Tibial nerve (tissue), 4 donors: ENCODE measurements around the gene STAMBPL1. TPM values are rescaled to one million over a fixed set of nuclear protein-coding genes. Genes with fewer than 3 reads are reported as not detected.

Experiments
- DNase-seq, 2 donors: peaks; one replicate each; pipeline ENCODE4 v3.0.0-alpha.2; 2019; ENCODE audit warnings: low spot score in 2 of 2
- H3K27ac ChIP-seq, 4 donors: fragments of 200-600 bp; sonication (generic) in 3 of 4; one replicate each; pipeline ENCODE4 v1.5.1; 2017 to 2019; ENCODE audit warnings: mild to moderate bottlenecking in 1 of 4
- H3K27me3 ChIP-seq, 2 donors: fragments of 200-600 bp; sonication (generic) in 1 of 2; one replicate each; pipeline versions ENCODE4 v1.5.1 to v1.6.0; 2017 to 2019
- H3K36me3 ChIP-seq, 3 donors: fragments of 200-600 bp; sonication (generic); one replicate each; pipeline ENCODE4 v1.5.1; 2018 to 2019
- H3K4me1 ChIP-seq, 4 donors: fragments of 200-600 bp; sonication (generic) in 3 of 4; one replicate each; pipeline ENCODE4 v1.5.1; 2017 to 2019
- H3K4me3 ChIP-seq, 4 donors: fragments of 200-600 bp; sonication (generic) in 3 of 4; one replicate each; pipeline ENCODE4 v1.5.1; 2017 to 2019; ENCODE audit warnings: mild to moderate bottlenecking in 1 of 4, moderate library complexity in 1 of 4
- H3K9me3 ChIP-seq, 4 donors: fragments of 200-600 bp; sonication (generic) in 3 of 4; one replicate each; pipeline ENCODE4 v1.5.1; 2017 to 2019
- EP300 ChIP-seq, 2 donors: sonication (generic); formaldehyde crosslinking; IDR thresholded peaks; one replicate each; pipeline ENCODE4 v1.6.1; 2017; ENCODE audit warnings: antibody characterized with exemption in 2 of 2, mild to moderate bottlenecking in 1 of 2
- POLR2A ChIP-seq, 2 donors: fragments of 450-650 bp; IDR thresholded peaks; one replicate each; pipeline ENCODE4 v1.6.1; 2017; ENCODE audit warnings: antibody characterized with exemption in 2 of 2, mild to moderate bottlenecking in 2 of 2, moderate library complexity in 2 of 2
- WGBS, 2 donors: methylation state at CpG; one replicate each; pipeline ENCODE4 v1.1.5; 2018; 5-methylcytosine and 5-hydroxymethylcytosine counted together
- total RNA-seq, 4 donors: library from RNA; depleted of rRNA; stranded (reverse); fragments of >200 nt; gene quantifications; one replicate each; pipeline ENCODE4 v1.1.0, GENCODE V29; 2016
- TF ChIP-seq, protein P1 (sequence below), 5 experiments: fragments of 200-600 bp in 3 of 5; fragments of 450-650 bp in 2 of 5; sonication (generic) in 3 of 5; IDR thresholded peaks; one replicate each; pipeline ENCODE4 v1.5.1; 2016 to 2019; ENCODE audit warnings: antibody characterized with exemption in 5 of 5, mild to moderate bottlenecking in 3 of 5, moderate library complexity in 2 of 5

The STAMBPL1 gene
- total RNA-seq, 4 donors from 2014 or later = 14.2 to 34.5 (median 25.5) TPM

DNA sequence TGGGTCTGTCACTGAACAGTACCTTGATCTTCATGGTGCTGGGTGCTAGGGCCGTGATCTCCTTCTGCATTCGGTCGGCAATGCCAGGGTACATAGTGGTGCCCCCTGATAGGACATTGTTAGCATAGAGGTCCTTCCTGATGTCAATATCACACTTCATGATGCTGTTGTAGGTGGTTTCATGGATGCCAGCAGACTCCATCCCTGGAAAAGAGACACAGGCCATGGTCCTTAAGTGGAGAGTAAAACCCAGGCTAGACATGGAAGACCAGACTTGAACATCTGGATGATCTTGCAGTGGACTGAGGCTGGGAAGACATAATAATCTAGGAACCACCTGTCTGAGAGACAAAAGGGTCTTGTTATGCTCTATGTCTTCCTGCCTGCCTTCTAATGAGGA lies 58.0 kb downstream of the STAMBPL1 start:
- Histone ChIP-seq H3K9me3 (no peaks in the 10 kb centered on the region), H3K27ac (no peak overlapping the region), H3K4me1 (peaks cover 0 to 14% (median 4%) of the 10 kb centered on the region in 4 donors), H3K36me3 (peaks cover 0 to 42% (median 0%) of the 10 kb centered on the region in 3 donors), H3K4me3 (no peak overlapping the region), H3K27me3 (no peaks in the 10 kb centered on the region)
- DNase-seq = no peak
- TF ChIP-seq EP300 (IDR thresholded peaks at IDR 0.05) (no peak), POLR2A (IDR thresholded peaks at IDR 0.05) (no peak)
- TF ChIP-seq, protein P1, sequence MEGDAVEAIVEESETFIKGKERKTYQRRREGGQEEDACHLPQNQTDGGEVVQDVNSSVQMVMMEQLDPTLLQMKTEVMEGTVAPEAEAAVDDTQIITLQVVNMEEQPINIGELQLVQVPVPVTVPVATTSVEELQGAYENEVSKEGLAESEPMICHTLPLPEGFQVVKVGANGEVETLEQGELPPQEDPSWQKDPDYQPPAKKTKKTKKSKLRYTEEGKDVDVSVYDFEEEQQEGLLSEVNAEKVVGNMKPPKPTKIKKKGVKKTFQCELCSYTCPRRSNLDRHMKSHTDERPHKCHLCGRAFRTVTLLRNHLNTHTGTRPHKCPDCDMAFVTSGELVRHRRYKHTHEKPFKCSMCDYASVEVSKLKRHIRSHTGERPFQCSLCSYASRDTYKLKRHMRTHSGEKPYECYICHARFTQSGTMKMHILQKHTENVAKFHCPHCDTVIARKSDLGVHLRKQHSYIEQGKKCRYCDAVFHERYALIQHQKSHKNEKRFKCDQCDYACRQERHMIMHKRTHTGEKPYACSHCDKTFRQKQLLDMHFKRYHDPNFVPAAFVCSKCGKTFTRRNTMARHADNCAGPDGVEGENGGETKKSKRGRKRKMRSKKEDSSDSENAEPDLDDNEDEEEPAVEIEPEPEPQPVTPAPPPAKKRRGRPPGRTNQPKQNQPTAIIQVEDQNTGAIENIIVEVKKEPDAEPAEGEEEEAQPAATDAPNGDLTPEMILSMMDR (IDR thresholded peaks at IDR 0.05) = no peak
- 82 to 93% methylated on average over 3 of the region's 3 CpGs for WGBS, 2 donors

DNA sequence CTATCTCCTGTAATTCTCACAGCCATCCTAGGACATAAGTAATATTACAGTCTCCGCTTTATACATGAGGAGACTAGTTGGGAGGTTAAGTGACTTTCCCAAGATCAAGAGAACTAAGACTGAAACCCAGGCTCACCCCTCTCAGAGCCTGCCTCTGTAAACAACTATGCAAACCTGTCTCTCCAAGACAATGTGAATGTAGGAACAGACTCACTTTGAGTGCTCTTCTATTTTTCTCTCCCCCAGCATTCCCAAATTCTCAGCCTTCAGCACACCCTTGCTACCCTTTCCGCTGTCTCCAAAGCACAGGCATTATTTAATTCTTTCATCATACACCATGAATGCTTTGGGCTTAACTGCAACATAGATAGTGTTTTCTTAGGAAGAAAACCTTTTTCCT lies 58.9 kb downstream of the STAMBPL1 start:
- DNase-seq = no peak
- Histone ChIP-seq H3K36me3 (peaks cover 0 to 42% (median 0%) of the 10 kb centered on the region in 3 donors), H3K27ac (no peak overlapping the region), H3K9me3 (no peaks in the 10 kb centered on the region), H3K4me1 (peaks cover 0 to 14% (median 4%) of the 10 kb centered on the region in 4 donors), H3K4me3 (no peak overlapping the region), H3K27me3 (no peaks in the 10 kb centered on the region)
- TF ChIP-seq POLR2A (IDR thresholded peaks at IDR 0.05) (no peak), EP300 (IDR thresholded peaks at IDR 0.05) (no peak)
- TF ChIP-seq, protein P1 (IDR thresholded peaks at IDR 0.05) = no peak
- 92 to 99% methylated on average over 2 of the region's 2 CpGs for WGBS, 2 donors

DNA sequence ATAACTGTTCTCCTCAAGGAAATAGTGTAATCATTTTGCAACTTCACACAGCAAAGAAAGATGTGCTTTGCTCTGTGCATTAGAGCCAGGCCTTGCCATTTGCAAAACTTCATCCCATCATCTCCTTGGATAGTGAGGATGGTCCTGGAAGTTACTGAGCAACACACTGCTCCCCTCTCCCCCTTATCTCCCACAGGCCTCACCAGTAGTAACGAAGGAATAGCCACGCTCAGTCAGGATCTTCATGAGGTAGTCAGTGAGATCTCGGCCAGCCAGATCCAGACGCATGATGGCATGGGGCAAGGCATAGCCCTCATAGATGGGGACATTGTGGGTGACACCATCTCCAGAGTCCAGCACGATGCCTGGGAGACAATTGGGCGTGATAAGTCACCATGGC lies 61.0 kb downstream of the STAMBPL1 start:
- Histone ChIP-seq H3K27ac (no peak overlapping the region), H3K9me3 (no peaks in the 10 kb centered on the region), H3K36me3 (peaks cover 0 to 42% (median 0%) of the 10 kb centered on the region in 3 donors), H3K27me3 (no peaks in the 10 kb centered on the region), H3K4me1 (peaks cover 0 to 4% (median 2%) of the 10 kb centered on the region in 4 donors), H3K4me3 (no peak overlapping the region)
- no peak for TF ChIP-seq POLR2A (IDR thresholded peaks at IDR 0.05)
- TF ChIP-seq, protein P1 (IDR thresholded peaks at IDR 0.05) = no peak
- TF ChIP-seq EP300 (IDR thresholded peaks at IDR 0.05) = no peak
- WGBS, 2 donors = 77 to 91% methylated on average over 6 of the region's 6 CpGs
- DNase-seq = no peak

DNA sequence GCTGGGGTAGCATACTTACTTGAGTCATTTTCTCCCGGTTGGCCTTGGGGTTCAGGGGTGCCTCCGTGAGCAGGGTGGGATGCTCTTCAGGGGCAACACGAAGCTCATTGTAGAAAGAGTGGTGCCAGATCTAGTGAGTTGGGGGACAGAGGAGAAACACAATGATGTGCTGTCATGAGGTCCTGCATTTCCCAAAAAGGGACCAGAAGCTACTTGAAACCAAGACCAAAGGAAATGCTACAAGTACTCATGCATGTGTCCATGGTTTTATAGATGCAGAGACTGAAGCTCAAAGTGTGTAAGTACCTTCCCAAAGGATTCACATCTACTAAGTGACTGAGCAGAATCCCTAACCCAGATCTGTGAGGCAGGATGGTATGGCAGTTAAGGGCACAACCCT lies 63.7 kb downstream of the STAMBPL1 start:
- H3K27me3 ChIP-seq = no peaks in the 10 kb centered on the region
- DNase-seq = no peak
- no peak overlapping the region for H3K27ac ChIP-seq
- H3K4me1 ChIP-seq = peaks cover 0 to 4% (median 0%) of the 10 kb centered on the region in 4 donors
- peaks cover 0 to 33% (median 0%) of the 10 kb centered on the region in 3 donors for H3K36me3 ChIP-seq
- 79 to 84% methylated on average over 3 of the region's 3 CpGs for WGBS, 2 donors
- no peak for TF ChIP-seq POLR2A (IDR thresholded peaks at IDR 0.05)
- TF ChIP-seq, protein P1 (IDR thresholded peaks at IDR 0.05) = no peak
- TF ChIP-seq EP300 (IDR thresholded peaks at IDR 0.05) = no peak
- no peak overlapping the region for H3K4me3 ChIP-seq
- H3K9me3 ChIP-seq = no peaks in the 10 kb centered on the region

DNA sequence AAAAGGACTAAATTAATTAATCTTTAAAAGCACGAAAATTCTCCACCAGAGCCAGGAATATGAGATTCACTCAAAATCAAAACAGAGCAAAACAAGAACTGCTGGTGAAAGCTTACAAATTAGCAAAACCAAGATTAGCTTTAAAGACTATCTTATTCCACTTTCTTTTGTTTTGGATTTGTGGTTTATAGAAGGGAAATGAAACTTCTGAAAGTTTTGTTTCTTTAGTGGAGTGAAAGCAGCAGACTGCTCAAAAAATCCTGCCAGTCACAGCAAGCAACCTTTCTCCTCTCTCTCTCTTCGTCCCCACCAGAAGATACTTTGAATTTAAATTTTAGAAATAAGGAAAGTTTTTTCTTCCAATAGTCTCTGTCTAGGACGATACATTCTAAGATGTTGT lies 64.8 kb downstream of the STAMBPL1 start:
- H3K27ac ChIP-seq = no peak overlapping the region
- no peaks in the 10 kb centered on the region for H3K9me3 ChIP-seq
- WGBS, 2 donors = 58 to 67% methylated on average over 3 of the region's 3 CpGs
- no peak for DNase-seq
- H3K27me3 ChIP-seq = no peaks in the 10 kb centered on the region
- no peak overlapping the region for H3K4me3 ChIP-seq
- H3K36me3 ChIP-seq = peaks cover 0 to 29% (median 0%) of the 10 kb centered on the region in 3 donors
- TF ChIP-seq POLR2A (IDR thresholded peaks at IDR 0.05) (no peak), EP300 (IDR thresholded peaks at IDR 0.05) (no peak)
- TF ChIP-seq, protein P1 (IDR thresholded peaks at IDR 0.05) = no peak
- H3K4me1 ChIP-seq = peaks cover 0 to 4% (median 0%) of the 10 kb centered on the region in 4 donors
